ENCODE measurements around the gene GRID2. TPM values are rescaled to one million over a fixed set of nuclear protein-coding genes. Genes with fewer than 3 reads are reported as not detected.

Gene GRID2
- total RNA-seq, 6 experiments from 2014 or later, result not detected

- WGBS (ENCODE audit: insufficient coverage, low coverage, low lambda C conversion rate, missing lambda C conversion rate), result 58% methylated on average over 3 of the region's 3 CpGs
- Histone ChIP-seq H3K4me1 (no peaks in the 10 kb centered on the region), H3K27ac (no peak overlapping the region), H3K9me3 (no peaks in the 10 kb centered on the region), H3K27me3 (no peaks in the 10 kb centered on the region), H3K36me3 (no peaks in the 10 kb centered on the region), H3K4me3 (no peak overlapping the region)
- no peak for ATAC-seq
- TF ChIP-seq CTCF (IDR thresholded peaks at IDR 0.05) (no peak), POLR2A (IDR thresholded peaks at IDR 0.05) (no peak)
- intact Hi-C loops (cut with DNase I), result loop anchor here in 1 of 2 donors (10.0 kb wide), 1 partner anchor 311 kb away; no protein-coding TSS in a partner anchor
- no peak for DNase-seq
Measured at GRCh38 chr4:93814141-93814540, 1510.4 kb downstream of the GRID2 start.

- DNase-seq, result no peak
- no peak for TF ChIP-seq CTCF (IDR thresholded peaks at IDR 0.05)
- Histone ChIP-seq H3K4me1 (no peaks in the 10 kb centered on the region), H3K36me3 (no peaks in the 10 kb centered on the region), H3K27me3 (no peaks in the 10 kb centered on the region), H3K9me3 (no peaks in the 10 kb centered on the region), H3K27ac (no peak overlapping the region), H3K4me3 (no peak overlapping the region)
- intact Hi-C loops (cut with DNase I), result loop anchor here in 1 of 2 donors (10.0 kb wide), 1 partner anchor 310 kb away; no protein-coding TSS in a partner anchor
- WGBS (ENCODE audit: insufficient coverage, low coverage, low lambda C conversion rate, missing lambda C conversion rate), result 37% methylated on average over 4 of the region's 4 CpGs
- peak in 2 of 4 donors; percentile 50 to 52 for ATAC-seq
Measured at GRCh38 chr4:93814722-93815121, 1511.0 kb downstream of the GRID2 start.

Small RNAs within 50 kb of the gene (small RNA-seq; reads per million reads assigned to genes)
- 0 reads per million in 2 experiments for gene RNA5SP164
